NCI-H2081 (cell line): ENCODE measurements around the gene MCC.

Experiments
- DNase-seq, 2 experiments: peaks; one replicate each; lab custom pipeline; 2025; lab: John Stamatoyannopoulos, UW

Gene MCC

DNA sequence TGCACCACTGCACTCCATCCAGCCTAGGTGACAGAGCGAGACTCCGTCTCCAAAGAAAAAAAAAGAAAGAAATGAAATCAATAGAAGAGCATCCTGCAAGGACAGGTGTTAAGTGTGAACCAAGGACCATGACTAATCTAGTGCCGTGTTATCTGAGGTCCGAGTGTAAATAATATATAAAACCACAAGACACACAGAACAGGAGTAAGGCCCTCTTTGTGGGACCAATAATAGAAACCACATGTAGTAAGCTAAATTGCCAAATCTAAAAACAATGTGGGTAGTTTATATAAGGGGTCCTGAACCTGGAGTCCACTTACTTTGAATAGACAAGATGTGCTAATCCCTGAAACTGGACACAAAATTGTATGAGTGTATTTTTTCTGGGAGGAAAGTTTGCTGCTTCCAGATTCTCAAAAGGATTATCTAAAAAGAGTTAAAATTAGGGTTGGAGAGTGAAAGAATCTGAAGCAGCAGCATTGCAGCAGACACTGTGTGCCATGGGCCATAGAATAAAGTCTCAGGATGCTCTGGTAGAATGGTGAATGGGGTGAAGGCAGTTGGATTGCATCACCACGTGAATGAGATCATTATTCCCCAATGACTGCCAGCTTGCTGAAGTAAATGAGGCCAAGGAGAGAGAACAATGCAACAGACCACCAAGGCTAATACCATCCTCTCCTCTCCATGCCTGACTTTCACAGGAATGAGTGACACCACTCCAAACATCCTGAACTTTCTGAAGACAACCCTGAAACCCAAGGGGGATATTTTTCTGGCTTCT lies 288.9 kb downstream of the MCC start:
- DNase-seq, result no peak

GRCh38 chr5:113197456-113198200 lies 290.6 kb downstream of the MCC start:
- DNase-seq, result no peak

DNA sequence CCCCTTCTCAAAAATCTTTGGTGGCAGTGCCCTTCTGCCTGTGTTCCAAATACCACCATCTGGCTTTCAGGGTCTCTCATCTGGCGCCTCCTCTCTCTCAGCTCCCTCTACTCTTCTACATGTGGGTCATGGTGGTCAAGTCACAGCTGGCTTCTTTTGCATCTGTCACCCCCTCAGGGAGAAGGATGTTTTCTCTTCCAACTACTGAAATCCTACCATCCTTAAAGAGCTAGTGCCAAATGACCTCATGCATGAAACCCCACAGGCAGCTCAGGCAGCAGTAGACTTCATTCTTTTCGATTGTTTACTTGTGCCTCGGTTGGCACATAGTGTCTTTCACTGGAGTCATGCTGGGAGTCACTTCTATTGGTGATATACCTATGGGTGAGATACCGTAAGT lies 292.5 kb downstream of the MCC start:
- no peak for DNase-seq

DNA sequence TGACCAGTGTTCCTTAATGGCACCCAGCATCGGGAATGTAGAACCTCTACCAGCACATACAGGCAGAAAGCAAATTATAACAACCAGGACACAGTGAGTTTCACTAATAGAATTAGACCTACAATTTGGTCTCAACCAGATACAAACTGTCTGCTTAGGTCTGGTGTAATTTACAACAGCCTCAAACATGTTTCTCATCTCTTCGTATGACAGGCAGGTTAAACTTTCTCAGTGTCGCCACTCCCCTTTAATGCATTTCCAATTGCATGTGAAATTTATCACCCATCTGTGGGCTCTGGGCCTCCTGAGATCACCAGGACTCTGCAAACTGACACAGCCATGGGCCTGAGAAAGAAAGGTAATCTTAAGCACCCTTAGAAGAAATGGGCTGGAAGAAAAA lies 293.0 kb downstream of the MCC start:
- no peak for DNase-seq

DNA sequence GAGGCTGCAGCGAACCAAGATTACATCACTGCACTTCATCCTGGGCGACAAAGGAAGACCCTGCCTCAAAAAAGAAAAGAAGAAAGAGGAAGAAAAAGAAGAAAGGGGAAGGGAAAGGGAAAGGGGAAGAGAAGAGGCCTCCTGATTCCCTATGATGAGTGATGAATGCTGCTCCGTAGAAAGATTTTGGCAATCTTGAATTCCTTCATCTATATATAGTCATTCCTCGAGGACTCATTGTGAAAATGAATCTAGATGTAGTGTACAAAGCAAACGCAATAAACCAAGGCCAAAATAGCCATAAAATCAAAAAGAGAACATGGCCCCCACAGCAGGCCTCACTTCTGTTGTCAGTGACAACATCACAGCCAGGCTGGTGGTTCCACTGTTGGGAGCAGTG lies 293.7 kb downstream of the MCC start:
- no peak for DNase-seq

DNA sequence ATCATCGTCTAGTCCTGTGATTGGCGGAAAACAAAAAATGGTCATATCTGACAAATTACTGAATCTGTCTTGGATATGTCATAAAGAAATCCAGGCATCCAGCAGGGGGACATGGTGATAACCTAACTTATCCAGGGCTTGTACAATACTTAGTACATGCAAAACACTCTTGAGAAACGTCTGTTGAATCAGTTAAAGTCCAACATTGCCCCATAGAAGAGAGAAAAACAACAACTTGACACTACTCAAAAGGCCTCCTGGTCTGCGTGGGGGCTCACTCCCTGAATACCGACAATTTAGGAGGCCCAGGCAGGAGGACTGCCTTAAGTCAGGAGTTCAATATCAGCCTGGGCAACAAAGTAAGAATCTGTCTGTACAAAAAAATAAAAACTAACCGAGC lies 294.1 kb downstream of the MCC start:
- no peak for DNase-seq

DNA sequence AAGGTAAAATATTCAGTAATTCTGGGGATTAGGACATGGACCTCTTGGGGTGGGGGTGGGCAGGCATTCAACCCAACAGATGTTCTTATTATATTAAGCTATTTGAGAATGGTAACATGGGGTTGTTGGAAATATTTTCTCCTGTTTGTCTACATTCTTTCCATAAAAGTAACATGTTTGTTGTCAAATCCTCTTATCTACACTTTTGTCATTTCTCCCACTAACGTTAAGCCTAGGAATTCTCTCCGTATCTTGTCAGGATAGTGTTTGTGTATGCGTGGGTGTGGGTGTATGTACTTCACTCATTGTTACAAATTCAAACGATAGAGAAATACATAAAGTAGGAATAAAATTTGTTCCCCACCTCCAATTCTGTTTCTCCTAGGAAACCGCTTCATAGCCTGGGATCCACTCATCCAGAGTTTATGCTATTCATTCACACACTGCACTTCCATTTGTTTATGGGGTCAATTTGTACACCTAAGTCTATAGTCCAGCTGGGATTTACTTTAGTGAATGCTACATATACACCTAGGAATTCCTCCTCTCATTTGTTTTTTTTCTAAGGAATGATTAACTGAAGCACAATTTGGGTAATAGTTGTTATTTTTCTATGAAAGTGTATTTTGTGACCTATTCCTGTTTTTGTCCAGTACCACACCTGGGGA lies 294.8 kb downstream of the MCC start:
- no peak for DNase-seq

DNA sequence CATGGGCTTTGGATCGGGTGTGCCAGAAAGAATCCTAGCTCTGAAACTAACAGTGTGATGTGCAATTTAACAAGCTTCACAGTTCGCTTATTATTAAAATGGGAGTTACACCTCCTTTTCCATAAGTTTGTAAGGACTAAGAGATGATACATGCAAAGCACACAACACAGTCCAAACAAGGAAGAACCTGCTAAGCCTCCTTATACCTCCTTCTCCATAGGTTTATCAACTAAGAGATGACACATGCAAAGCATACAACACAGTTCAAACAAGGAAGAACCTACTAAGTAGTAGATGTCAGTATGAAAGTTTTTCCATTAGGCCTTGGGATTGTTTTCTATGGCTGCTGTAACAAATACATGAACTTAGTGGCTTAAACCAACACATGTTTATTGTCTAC lies 295.7 kb downstream of the MCC start:
- DNase-seq, result no peak

- DNase-seq, result no peak
Measured at GRCh38 chr5:113190347-113190746, 297.9 kb downstream of the MCC start.

GRCh38 chr5:113189291-113189690 lies 299.0 kb downstream of the MCC start:
- no peak for DNase-seq

DNA sequence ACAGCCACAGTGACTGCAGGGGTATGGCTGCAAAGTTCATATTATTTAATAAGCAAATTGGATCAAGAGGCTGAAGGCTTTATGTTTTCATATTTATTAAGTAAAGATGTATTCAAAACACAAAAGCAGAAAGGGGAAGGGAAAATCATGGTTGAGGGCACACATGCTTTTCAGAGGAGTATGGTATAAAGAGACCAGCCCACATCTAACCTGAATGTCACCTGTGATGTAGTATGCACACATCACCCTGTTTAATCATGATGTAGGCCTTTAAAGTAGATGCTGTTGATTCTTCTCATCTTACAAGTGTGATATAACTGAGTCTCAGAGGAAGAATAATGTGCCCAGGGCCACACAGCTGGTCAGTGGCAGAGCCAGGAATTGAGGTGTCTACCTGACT lies 299.8 kb downstream of the MCC start:
- DNase-seq, result no peak

DNA sequence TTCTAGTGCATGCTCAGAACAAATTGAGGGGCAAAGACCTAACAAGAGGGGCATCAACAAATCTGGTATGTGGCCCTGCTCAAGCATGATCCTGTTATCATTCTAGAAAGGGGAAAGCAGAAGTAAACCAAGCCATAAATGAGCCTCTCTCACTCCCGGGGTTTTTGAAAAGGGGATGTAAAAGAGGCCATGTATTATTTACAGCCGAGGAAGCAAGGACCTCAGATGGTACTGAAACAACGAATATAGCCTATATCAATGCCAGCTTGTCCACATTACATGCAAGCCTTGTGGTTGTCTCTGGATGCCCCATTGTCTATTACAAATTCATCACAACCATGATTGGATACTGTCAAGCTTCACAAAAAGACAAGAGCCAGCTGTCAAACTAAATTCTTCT lies 300.3 kb downstream of the MCC start:
- DNase-seq, result no peak

- no peak for DNase-seq
Measured at GRCh38 chr5:113186061-113186460, 302.2 kb downstream of the MCC start.

DNA sequence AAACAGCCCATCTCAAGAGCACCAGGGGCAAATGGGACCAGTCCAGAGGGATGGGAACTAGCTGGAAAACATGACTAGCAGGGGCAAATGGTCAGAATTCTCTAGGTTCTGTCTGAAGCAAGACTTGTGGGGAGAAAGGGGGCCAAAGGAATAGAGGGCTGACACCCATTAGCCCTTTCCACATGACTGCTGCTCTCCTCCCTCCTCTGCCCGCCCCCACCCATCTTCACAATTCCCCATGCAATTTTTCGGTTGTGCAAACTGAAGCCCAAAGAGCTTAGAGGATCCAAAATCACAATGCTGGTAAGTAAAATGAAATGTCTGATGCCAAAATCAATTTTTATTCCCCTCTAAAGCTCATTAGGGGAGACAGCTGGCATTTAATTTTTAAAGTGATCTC lies 304.6 kb downstream of the MCC start:
- no peak for DNase-seq

DNA sequence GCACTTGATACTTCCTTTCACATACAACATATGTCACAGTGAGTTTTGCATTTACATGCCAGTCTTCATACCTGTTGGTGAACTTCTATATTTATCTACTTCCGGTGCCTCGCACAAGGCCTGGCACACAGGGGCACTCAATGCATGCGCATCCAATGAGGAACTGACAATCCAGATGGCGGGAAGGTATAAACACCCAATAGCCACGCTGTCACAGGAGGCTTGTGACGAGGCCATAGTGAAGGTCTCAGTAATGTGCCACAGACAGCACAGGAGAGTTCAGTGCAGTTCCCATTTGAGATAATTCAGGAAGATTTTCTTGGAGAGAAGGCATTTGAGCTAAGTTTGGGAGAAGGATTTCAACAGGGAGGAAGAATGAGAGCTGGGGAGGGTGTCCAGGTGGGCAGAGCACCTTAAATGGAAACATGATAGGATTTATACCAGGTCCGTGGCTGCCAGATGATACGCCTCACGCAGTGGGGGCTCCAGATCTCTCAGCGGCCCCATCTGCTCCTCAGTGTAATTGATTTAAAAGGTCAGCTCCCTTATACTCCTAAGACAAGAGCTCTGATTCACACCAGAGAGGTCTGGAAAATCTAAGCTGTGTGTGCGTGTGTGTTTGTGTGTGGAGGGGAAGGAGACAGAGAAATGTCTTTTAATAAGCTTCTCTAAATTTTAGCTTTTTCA lies 305.5 kb downstream of the MCC start:
- DNase-seq, result no peak

DNA sequence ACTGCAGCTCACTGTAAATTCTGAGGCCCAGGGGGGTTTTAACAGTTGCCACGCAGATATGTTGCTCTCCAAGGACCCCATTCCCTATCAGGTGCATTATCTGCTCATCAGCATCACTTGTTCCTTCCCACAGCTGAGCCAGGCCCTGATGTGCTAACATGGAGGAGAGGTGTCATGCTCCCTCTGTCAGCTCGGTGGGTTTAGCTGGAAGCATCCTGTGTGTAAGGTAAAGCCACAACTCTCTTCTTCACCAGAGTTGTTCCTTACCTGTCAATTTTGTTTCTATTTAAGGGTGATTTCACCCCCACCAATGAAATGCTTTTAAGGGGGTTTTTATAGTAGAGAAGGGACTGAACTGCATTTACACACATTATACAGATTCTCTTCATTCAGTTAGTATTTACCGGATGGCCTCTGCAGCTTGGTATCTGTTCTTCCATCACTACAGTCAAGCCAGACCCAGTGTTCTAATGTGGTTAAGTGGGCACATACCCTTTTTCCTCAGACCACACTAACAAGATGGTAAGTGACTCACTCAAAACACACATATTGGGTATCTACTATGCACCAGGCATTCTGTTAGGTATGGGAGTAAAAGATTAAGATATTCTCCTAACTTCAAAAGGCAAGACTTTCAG lies 306.3 kb downstream of the MCC start:
- DNase-seq, result no peak

- no peak for DNase-seq
Measured at GRCh38 chr5:113181409-113181808, 306.8 kb downstream of the MCC start.

DNA sequence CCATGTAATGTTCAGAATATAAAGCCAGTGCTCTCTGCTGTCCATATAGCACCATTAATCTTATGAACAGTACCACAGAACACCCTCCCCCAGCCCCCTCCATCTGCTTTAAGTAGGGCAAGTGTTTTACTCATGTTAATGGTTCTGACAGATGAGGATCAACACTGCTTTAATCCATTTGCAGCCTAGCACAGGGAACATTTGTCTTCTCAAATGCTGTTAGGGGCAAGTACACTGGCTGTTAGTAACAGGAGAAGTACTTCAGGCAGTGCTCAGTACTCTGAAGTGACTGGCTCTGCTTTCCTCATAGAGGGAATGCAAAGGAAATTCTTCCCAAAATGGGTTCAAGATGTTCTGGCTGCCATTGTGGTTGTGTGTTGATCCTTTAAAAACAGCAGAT lies 309.1 kb downstream of the MCC start:
- no peak for DNase-seq

DNA sequence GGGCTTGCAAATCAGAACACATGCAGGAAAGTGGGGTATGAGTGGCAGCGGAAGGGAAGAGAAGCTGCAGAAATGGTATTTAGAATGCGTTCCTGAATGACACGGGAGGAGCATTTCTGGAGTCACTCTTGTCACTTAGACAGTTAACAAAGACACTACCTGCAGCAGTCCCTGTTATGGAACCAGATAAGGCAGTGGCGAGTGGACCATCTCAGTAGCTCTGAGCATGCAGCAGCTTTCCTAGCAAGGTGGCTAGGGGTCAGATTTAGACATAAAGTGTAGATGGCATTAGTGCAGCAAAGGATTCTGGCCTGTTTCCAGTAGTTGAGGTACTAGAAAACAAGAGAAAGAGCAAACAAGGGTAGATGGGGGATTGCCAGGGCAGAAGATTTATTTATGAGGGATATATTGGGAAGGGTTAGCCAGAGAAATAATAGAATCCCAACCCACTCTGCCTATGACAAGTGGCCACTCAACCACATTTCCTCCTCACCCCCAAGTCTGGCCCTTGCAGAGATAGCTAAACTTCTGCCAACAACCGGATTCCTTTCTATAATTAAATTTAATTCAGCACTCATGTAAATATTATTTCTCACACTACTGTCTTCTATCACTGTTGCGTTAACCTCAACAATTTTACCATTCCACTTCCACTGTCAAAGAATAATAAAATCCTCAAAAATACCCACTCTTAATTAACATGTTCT lies 310.0 kb downstream of the MCC start:
- no peak for DNase-seq

GRCh38 chr5:113177225-113177624 lies 311.0 kb downstream of the MCC start:
- no peak for DNase-seq

DNA sequence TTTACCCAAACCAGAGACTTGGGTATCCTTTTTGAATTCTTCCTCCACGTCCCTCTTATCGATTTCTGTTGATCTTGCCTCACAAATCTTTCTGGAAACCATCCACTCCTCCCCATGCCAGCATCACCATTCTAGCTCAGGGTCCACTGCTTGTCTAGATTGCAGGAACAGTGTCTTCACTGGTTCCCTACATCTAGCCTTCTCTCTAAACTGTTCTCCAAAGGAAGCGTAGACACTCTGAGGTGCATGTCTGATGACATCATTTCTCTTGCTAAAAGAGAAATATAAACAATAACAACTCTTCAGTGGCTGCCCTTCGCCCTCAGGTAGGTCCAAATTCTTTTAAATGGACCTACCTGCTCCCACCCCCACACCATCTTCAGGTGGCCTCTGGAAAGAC lies 311.5 kb downstream of the MCC start:
- DNase-seq, result no peak
